WTC11 (cell line): ENCODE results near the gene DCAF5. TPM values are rescaled to one million over a fixed set of nuclear protein-coding genes. Genes with fewer than 3 reads are reported as not detected.

ENCODE experiments used
- ATAC-seq: fragments of 200-7000 bp; cut with Tn5 transposase; 2 replicates; pipeline ENCODE4 v1.10.0; 2021; ENCODE audit warnings: mild to moderate bottlenecking, moderate library complexity
- CTCF ChIA-PET: fragments of 300-600 bp; sonication (Branson Sonifier 250); formaldehyde crosslinking; loops from one replicate; lab custom pipeline; 2021; ENCODE audit warnings: antibody characterized with exemption; lab: Charles Lee
- POLR2A ChIA-PET: fragments of 350-600 bp; sonication (Branson Sonifier 250); formaldehyde crosslinking; loops from one replicate; lab custom pipeline; 2021; ENCODE audit warnings: antibody characterized with exemption; lab: Charles Lee
- DNase-seq: peaks from one replicate; pipeline ENCODE4 v3.0.0; 2021; ENCODE audit warnings: low spot score
- H3K27ac Mint-ChIP-seq: 2 replicates; pipeline ENCODE4 v1.8.0; 2021; ENCODE audit warnings: mixed read lengths
- H3K27me3 Mint-ChIP-seq: 2 replicates; pipeline ENCODE4 v1.8.0; 2021; ENCODE audit warnings: low read depth, mild to moderate bottlenecking, moderate library complexity, mixed read lengths
- H3K36me3 Mint-ChIP-seq: 2 replicates; pipeline ENCODE4 v1.8.0; 2021; ENCODE audit warnings: mixed read lengths
- H3K4me1 Mint-ChIP-seq: 2 replicates; pipeline ENCODE4 v1.8.0; 2022; ENCODE audit warnings: mixed read lengths
- H3K4me3 Mint-ChIP-seq: 2 replicates; pipeline ENCODE4 v1.8.0; 2021; ENCODE audit warnings: mild to moderate bottlenecking, moderate library complexity, mixed read lengths
- H3K9me3 Mint-ChIP-seq: 2 replicates; pipeline ENCODE4 v1.8.0; 2021; ENCODE audit warnings: mixed read lengths
- CDX4 ChIP-seq: fragments of 250-450 bp; sonication (Bioruptor Pico); IDR thresholded peaks from 2 replicates; pipeline ENCODE4 v1.9.0; 2021; ENCODE audit warnings: moderate library complexity, mild to moderate bottlenecking, inconsistent platforms, borderline replicate concordance
- CREB1 ChIP-seq: sonication (generic); formaldehyde crosslinking; IDR thresholded peaks from 2 replicates; pipeline ENCODE4 v1.8.0; 2023; ENCODE audit warnings: mild to moderate bottlenecking, missing genetic modification reagents
- CREM ChIP-seq: sonication (generic); formaldehyde crosslinking; IDR thresholded peaks from 2 replicates; pipeline ENCODE4 v1.8.1; 2022; ENCODE audit warnings: mild to moderate bottlenecking, missing genetic modification reagents, moderate library complexity
- FOXJ3 ChIP-seq: sonication (generic); formaldehyde crosslinking; IDR thresholded peaks from 2 replicates; pipeline ENCODE4 v1.9.0; 2021; ENCODE audit warnings: missing genetic modification reagents, mild to moderate bottlenecking, borderline replicate concordance
- GTF2I ChIP-seq: fragments of 250-450 bp; sonication (Bioruptor Pico); conservative IDR thresholded peaks from 2 replicates; pipeline ENCODE4 v1.4.0; 2021; ENCODE audit warnings: mild to moderate bottlenecking
- JUN ChIP-seq: sonication (generic); formaldehyde crosslinking; IDR thresholded peaks from 2 replicates; pipeline ENCODE4 v1.8.0; 2023; ENCODE audit warnings: mild to moderate bottlenecking, missing genetic modification reagents
- MXD4 ChIP-seq: fragments of 250-450 bp; sonication (Bioruptor Pico); IDR thresholded peaks from 2 replicates; pipeline ENCODE4 v1.8.0; 2021; ENCODE audit warnings: mild to moderate bottlenecking, moderate library complexity, borderline replicate concordance
- SP1 ChIP-seq: sonication (generic); formaldehyde crosslinking; conservative IDR thresholded peaks from 2 replicates; pipeline ENCODE4 v1.8.1; 2022; ENCODE audit warnings: missing genetic modification reagents
- ZBTB21 ChIP-seq: sonication (generic); formaldehyde crosslinking; IDR thresholded peaks from 2 replicates; pipeline ENCODE4 v1.8.1; 2023; ENCODE audit warnings: mild to moderate bottlenecking, missing genetic modification reagents, borderline replicate concordance
- ZNF263 ChIP-seq: sonication (generic); formaldehyde crosslinking; IDR thresholded peaks from 2 replicates; pipeline ENCODE4 v1.8.1; 2022; ENCODE audit warnings: low read depth, mild to moderate bottlenecking, moderate library complexity, missing genetic modification reagents
- ZNF281 ChIP-seq: sonication (generic); formaldehyde crosslinking; IDR thresholded peaks from 2 replicates; pipeline ENCODE4 v1.8.0; 2023; ENCODE audit warnings: mild to moderate bottlenecking, missing genetic modification reagents
- ZNF396 ChIP-seq: fragments of 250-450 bp; sonication (Bioruptor Pico); IDR thresholded peaks from 2 replicates; pipeline ENCODE4 v1.8.0; 2021; ENCODE audit warnings: mild to moderate bottlenecking, moderate library complexity, borderline replicate concordance
- ZNF532 ChIP-seq: fragments of 250-450 bp; sonication (Bioruptor Pico); IDR thresholded peaks from 2 replicates; pipeline ENCODE4 v1.9.0; 2021; ENCODE audit warnings: mild to moderate bottlenecking, borderline replicate concordance
- total RNA-seq: library from RNA; stranded (reverse); gene quantifications from 3 replicates; pipeline ENCODE4 v1.2.3, GENCODE V29; 2021

DCAF5 gene
- total RNA-seq, 1 experiment from 2014 or later, result 30.3 TPM

GRCh38 chr14:69064596-69064995 is 88.3 kb downstream of the DCAF5 start (continued):
- TF ChIP-seq ZNF281 (CRISPR knock-in tag) (no peak), ZNF263 (no peak), ZNF396 (CRISPR knock-in tag) (no peak), ZNF532 (CRISPR knock-in tag) (no peak), ZBTB21 (CRISPR knock-in tag) (no peak)

GRCh38 chr14:69059658-69060623 is 93.0 kb downstream of the DCAF5 start:
- H3K27me3 Mint-ChIP-seq, result no peaks in the 10 kb centered on the region
- CTCF ChIA-PET, result interaction anchor here (0.7 kb wide), 1 partner anchor 81 kb away, joined by 3 read pairs; no protein-coding TSS in a partner anchor
- no peak overlapping the region for H3K4me3 Mint-ChIP-seq
- H3K4me1 Mint-ChIP-seq, result peaks cover 11% of the 10 kb centered on the region
- DNase-seq (no peak), ATAC-seq (no peak)
- TF ChIP-seq CDX4 (CRISPR knock-in tag) (no peak), FOXJ3 (CRISPR knock-in tag) (no peak), GTF2I (CRISPR knock-in tag) (no peak), CREB1 (no peak), JUN (CRISPR knock-in tag) (no peak), MXD4 (CRISPR knock-in tag) (no peak), SP1 (CRISPR knock-in tag) (no peak), CREM (no peak)
- POLR2A ChIA-PET, result no interaction called here
- H3K36me3 Mint-ChIP-seq, result peaks cover 12% of the 10 kb centered on the region
- H3K9me3 Mint-ChIP-seq, result no peaks in the 10 kb centered on the region
- H3K27ac Mint-ChIP-seq, result no peak overlapping the region
